HG03520 (cell line): ENCODE data around the gene LMX1A.

Source experiments
- ATAC-seq: cut with Tn5 transposase; IDR thresholded peaks from one replicate; pipeline ENCODE4 v1.9.1; 2021; ENCODE audit warnings: mild to moderate bottlenecking, moderate library complexity; ENCODE audit not compliant: unreplicated experiment

LMX1A gene

DNA sequence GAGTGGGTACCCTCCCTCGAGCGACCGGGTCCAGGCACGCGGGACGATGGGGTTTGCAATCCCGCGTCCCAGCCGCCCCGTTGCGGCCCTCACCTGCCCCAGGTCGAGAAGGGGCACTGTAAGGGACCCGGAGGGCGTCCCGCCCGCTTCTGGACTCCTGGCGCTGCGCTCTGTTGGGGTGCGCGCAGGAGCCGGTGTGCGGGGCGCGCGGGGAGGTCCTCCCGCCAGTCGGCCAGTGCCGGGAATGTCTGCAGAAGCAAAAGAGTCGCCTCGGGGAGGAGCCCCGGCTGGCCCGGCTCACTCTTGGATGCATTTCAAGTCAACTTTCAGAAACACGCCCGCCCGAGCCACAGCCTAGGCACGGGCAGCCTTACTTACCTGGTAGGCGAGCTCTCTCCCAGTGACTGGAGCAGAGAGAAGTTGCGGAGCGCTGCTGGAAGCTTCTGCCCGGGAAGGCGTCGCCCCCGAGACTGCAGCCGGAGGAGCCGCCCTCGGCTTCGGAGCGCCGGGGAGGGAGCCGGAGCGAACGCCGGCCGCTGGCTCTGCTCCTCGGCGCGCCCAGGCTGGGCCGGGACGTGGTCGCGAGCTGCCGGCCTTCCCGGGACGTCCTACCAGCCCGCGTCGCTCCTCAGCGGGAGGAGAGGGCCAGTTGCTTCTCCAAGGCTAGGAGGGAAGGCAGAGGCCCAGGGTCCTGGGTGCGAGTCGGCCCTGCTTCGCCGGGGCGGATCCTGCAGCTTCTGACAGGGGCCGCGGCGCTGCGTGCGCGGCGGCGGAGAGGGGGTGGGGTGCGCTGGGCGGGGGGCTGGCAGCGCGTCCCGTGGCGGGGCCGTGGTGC is at the start of gene LMX1A:
LMX1A (minus strand) TSS at position 739 of the 835 bp plus-strand sequence. CDS start 1,156 bp downstream, outside the sequence.
- ATAC-seq = no peak

DNA sequence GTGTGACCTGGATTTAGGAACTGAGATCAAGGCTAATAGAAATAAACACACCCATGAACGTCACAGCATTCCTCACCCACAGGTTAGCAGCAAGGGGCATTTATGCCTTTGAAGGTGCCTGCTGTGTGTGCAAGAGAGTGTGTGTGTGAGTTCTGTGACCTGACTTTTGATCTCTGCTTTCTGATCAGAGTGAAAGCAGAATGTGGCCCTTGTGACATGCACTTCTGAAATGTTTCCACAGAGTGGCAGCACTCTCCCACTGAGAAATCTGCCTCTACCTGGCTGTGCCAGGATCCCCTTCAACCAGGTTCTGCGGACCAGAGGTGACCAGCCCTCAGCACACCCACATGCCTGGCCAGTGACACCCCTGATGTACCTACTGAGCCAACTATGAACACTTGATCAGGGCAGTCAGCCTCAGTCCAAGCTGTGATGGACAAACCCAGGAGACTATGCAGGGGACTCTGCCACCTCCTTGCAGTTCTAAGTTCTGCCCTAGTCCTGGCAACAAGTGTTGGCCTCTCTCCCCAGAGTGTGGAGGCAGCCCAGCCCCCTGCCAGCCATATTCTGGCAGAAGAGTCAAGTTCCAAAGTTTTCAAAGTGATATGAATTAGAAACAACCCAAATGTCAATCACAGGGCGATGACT is 47.4 kb upstream of the LMX1A start:
- ATAC-seq = no peak

DNA sequence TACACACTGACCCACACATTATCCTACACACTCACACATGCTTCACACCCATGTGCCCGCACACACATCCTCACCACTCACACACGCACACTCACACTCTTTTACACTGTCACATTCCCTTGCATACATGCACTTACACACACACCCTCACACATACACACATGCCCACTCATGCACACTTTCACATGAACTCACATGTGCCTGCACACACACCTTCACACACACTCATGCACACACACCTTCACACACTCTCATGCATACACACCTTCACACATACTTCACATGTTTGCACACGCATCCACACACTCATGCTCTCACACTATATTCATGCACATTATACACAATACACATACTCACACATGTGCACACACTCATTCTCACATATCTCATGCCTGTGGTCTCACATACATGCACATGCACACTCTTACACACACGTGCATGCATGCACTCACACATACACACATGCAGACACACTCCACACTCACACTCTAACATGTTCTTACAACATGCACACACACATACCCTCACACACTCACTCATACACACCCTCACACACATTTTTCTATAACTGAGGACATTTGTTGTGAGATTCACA is 46.1 kb upstream of the LMX1A start:
- ATAC-seq = no peak

DNA sequence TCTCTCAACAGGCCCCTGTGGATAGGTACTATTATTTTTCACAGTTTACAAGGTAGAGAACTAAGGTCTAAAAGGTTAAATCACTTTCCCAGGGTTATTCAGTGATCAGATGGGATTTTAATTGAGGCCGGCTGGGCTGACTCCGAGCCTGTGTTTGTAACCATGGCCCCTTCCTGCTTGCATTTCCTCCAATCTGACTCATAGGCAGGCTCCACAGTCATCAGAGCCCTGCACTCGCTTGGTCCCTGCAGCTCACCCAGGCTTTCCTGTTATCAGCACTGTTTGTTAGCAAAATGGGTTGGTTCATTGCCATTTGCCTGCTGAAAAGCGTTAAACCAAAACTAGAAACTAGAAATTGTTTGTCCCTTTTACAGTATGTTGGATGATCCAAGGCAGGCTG is 41.4 kb upstream of the LMX1A start:
- no peak for ATAC-seq

DNA sequence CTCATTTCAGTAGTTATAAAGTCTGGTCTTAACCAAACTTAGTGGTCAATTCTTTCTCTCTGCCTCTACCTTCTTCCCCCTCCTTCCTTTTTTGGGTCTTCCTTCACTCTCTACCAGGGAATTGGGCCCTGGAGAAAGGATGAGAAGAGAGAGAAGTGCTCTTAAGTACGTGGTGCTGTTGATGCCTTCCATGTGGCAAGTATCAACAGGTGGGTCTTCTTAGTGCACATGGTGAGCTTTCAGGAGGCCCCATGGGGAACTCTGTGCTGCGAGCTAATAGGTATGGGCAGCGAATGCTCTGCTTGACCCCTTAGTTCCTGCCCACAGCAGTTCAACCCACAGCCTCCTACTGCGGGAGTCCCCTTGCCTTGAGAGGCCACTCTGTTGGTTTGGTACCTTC is 39.4 kb upstream of the LMX1A start:
- ATAC-seq = no peak

DNA sequence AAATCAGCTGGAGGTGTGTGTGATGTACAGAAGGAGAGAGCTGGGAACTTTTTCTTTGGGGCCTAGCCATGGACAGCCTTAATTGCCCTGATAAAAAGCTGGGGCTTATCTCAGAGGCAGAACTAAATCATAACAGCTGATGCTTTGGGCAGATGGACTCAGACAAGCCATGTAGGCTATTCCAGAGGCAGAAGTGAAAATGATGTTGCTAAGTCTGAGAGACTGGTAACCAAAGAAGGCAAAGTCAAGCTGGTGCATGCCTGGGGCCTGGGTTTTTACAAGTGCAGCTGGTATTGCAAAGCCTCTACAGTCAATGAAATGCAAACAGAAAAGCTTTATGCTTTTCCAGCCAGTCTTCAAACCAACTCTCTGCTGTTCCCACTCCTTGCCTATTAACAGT is 39.0 kb upstream of the LMX1A start:
- ATAC-seq = no peak

DNA sequence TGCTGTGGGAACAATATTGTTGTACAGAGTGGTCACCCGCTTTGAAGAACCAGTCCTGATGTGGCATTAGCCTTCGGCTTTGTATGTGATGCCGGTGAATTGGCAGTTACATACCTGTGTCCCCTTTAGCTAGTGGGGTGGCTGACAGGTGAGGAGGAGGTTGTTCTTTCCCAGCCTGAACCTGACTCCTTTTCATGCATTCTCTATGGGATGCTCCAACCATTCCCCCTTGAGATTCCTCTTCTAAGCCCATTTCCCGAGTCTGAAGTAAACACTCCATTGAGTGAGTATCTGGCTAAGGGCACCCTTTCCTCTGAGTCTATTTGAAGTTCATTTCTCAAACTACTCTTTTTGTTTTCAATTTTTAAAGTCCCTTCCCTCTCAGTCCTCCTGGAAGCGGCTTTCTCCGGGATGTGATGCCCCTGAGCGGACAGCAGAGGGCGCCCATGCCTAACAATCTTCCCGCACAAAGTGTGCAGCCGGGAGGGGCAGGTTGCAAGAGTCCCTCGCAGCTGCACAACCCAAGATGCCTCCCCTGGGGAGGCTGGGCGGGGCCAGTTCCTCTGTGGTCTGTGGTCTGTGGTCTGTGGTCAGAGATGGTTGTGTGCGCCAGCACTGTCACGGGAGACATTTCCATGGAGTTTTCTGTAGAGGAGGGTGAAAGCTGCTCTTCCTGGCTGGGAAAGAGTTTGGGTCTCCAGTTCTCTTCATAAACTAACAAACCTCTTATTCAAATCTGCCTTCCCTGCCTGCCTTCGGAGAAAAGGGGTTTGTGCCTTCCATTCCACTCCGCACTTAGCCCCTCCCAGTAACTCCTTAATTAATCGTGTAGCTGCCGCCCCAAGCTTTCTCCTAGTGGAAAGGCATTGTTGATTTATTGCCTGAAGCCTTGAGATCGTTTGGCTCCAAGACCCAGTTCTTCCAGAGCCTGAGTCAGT is 36.4 kb upstream of the LMX1A start:
- peak; percentile 95 for ATAC-seq

DNA sequence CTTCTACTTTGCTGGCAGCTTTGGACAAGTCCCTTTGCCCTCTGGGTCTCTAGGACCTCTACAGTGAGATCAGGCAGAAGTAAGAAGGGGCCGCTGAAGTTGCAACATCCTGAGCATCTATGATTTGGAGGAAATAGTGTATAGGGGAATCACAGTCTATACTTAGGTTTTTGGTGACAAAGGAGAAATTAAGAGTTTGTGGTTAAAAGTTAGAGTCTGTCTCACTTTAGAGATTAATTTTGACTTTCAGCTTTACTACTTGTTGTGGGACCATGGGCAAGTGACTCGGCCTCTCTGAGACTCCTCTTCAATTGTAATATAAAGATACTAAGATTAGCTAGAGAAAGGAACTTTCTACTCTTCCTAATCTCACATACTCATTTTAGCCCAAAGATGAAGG is 33.1 kb upstream of the LMX1A start:
- no peak for ATAC-seq

DNA sequence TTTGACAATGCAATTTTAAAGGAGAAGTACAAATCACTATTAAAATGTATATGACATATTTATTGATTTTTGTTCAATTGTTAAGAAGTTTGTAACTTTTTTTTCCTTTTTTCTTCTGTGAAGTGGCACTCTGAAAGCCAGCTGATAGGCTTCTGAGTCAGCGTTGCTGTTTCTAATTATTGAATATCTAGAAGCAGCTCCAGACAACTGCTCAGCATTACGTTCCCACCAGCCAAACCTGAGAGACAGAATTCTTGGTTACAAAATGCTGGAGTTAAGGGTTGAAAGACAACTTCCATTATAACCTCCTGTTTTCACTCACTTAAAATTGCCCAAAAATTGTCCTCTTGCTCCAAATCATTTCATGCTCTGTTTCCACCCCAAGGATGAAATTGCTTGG is 31.4 kb upstream of the LMX1A start:
- ATAC-seq = no peak

DNA sequence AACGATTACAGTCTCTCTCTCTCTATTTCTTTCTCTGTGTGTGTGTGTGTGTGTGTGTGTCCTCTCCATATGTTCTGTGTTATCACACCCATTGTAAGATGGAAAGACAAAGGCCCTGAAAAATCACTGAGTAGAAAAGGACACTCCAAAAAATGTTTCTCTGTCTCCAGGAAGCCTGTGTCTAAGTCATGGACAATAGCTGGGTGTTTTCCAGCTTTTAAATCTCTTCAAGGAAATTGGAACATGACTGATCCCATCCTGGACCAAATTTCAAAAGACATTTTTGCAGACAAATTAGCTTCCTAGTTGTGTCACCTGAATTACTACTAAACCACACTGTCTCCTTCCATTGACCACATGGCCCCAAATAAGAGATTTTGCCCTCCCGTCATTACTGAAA is 31.0 kb upstream of the LMX1A start:
- ATAC-seq = no peak

DNA sequence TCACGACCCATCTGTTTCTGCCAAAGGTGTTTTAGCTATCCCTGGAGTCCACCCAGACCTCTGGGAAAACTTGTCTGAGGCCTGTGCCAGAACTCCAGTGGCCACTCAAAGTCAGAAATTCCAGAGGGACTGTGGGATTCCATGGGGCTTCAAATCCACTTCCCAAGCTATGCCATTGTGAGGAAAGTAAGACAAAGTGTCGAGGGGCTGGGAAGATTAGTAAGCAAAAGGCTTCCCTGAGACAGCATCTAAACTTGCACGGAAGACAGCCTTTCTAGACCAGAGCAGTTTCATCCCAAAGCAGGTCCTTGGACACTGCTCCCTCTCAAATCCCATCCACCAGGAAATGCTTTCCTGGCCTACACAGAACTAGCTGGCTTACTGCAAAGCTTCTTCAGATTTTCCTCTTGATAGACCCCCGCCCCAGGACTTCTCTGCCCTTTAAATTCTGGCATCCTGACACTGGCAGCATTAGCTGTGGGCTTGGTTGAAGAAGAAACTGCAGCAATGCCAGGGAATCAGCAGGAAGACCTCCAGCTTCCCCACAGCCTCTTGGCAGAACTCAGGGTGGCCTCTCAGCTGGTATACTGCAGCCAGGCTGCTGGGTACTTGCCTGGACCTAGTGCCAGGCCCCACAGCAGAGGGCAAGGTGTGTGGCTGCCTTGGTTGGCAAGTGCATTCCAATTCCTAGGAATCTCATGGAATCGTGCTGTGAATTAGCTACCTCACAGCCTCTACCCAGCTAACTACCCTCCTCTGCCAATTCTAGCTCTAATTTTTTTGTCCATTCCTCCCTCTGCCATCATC is 27.3 kb upstream of the LMX1A start:
- no peak for ATAC-seq

DNA sequence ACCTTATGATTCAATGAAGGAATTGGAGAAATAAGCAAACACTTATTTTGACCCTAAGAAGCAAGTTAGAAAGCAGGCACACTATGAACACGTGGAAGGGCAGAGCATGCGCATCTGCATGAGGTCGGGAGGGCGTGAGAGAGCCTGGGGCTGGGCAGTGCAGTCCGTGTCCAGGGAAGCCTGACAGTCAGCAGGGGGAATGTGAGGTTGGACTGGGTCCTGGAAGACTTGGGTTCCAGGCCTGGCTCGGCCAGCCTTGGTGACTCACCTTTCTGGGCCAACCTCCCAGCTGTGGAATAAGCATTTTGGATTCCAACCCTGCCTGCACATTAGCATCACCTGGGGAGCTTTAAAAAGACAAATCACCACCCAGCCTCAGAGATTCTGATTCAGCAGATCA is 26.6 kb upstream of the LMX1A start:
- no peak for ATAC-seq

DNA sequence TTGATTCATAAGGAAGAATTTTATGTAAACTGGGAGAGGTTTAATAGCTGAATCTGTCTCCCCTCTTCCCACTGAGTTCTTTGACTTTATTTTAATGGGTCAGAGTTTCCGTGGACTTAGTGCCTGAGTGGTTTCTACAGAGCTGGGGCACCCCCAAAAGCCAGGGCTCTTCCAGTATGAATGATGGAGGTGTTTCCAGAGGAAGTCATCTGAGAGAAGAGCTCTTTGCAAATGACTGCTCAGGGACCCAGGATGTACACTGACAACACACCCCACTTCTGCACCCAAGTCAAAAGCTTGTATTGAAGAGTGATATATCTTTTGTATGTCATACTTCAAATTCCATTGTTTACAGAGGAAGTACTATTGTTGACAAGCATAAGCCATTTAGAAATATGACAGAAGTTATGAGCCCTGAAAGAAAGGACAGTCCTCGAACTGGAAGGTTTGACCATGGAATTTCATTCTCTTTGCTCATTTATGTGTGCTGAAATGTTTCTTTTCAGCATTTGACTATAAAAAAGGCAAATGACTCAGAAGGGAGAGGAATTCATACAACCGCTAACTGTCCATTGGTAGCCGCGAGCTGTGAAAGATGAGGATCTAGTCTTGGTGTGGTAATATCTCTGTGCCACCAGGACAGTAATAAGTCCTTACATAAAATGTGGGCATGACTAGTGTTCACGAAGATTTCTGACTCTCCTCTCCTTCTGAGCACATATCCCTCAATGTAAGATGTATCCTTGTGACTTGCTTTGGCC is 25.4 kb upstream of the LMX1A start:
- ATAC-seq = no peak

DNA sequence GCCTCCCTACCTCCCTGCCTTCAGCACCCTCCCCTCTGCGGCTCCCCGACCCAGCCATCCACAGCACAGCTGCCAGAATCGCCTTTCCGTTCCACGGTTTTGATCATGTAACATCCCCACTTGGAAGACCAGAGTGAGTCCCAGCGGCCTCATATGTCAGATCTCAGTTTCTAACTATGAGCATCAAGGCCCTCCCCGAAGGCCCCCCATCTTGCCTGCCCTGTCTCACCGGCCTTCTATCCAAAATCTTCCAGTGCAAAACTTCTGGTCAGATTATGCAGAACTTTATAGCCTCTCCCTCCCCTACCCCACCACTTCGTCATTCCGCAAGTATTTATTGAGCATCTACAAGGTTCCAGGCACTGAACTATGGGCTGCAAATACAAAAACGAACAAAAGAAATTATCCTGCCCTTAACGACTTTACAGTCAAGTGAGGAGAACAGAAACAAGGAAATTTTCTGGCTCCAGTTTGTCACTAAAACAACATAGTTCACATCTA is 20.3 kb upstream of the LMX1A start:
- ATAC-seq = no peak

DNA sequence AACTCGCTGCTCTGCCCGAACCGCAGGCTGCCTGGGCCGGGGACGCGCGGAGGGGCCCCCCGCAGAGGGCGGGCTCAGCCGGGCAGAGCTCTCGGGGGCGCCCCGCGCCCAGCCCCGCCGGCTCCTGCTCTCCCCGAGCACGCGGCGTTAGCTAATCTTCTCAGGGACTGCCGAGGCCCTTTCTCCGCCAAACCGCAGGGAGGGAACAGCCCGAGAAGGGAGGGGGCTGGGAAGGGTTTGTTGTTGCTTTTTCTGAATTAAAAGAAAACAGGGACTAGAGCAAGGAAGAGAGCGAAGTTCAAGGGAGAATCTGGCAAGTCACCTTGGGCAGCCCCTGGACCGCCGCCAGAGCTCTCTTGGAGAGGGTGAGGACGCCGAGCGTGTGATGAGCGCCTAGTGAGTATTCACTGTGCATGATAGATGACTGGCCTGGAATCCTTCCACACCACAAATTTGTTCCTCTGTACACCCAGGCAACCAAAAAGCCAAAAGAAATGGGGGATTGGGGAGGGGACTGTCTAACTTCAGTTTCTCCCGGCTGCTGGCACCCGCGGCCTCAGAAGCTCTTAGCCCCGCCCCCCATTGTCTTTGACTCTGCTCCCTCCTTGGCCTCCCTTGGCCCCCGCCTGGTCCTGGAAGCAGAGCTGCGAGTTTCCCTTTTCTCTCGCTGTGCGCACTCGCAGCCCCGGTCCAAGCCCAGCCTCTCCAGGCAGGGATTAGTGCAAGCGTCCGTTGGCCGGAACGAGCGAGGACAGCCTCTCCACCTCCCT is 19.7 kb upstream of the LMX1A start:
- ATAC-seq = no peak

DNA sequence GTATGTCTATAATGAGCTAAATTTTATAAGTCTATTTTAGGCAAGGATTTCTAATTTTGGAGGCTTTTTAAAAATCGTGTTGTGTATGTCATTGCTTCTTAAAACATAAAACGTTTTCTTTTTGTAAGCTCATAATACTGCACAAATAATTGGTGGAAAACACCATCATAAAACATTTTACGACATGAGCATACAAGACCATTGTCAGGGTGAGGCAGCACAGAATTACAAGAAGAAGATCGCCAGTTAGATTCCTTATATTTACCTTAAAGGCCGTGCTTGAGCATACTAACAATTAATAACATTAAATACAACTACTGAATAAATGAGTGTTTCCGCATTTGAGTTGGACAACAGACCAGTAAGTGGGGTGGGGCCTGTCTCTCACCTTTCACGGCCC is 19.1 kb upstream of the LMX1A start:
- no peak for ATAC-seq

DNA sequence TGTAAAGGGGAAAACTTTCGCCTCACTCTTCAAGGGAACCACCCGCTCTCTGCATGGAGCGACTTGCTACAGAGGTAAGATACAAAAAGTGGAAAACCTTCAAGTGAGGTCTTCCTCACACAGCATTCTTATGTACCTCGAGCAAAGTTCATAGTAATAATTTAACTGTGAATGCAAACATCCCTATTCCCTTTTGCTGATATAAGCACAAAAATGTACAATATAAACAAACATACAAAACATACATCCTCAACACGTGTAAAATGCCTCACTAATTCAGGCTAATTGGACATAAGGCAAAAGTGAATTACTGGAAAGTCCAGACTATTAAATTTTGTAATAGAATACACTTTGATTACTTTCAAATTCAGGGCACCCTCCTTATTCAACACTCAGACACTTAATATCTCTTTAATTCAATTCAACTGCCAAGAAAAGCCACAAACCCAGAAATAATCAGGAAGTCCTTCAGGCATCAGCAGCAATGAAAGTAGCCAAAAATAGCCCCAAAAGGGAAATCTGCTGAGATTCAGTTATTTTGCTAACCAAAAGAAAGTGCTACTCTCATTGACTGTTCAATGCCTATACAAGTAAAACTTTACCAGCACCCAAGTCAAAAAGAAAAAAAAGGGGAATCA is 15.2 kb upstream of the LMX1A start:
- ATAC-seq = no peak

DNA sequence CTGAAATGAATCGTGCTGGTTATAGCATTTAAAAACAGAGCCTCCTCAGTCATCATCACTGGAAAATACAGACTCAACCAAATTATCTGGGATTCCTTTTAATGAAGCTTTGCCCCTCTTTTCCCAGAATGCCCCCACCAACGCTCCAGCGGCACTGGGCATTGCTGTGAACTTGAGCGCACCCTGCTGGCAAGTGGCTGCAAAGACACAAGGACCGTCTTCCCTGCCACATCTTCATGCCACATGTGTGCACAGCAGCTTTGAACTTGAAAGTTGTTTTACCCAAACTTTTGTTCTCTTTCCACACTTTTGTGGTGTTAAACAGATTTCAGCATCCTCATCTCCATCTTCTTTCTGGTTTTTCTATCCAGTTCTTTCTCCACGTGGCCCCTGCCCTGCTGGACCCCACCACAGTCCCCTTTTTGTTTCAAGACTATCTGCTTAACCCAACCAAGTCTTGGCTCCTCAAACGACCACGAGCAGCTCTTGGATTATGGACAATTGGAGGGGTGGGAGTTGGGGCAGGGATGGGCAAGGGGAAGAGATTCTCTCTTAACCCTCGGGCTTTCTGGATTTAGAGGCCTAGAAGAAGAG is 12.8 kb upstream of the LMX1A start:
- peak; percentile 66 for ATAC-seq
